DMS79 (cell line): ENCODE results near the gene SNCA.

Source experiments
- DNase-seq: peaks from one replicate; lab custom pipeline; 2025; lab: John Stamatoyannopoulos, UW

Gene SNCA

GRCh38 chr4:89754531-89754930, 82.4 kb downstream of the SNCA start:
- DNase-seq, result no peak

GRCh38 chr4:89753601-89754066, 83.3 kb downstream of the SNCA start:
- DNase-seq, result no peak

- DNase-seq, result no peak
These were observed 83.9 kb downstream of the SNCA start for GRCh38 chr4:89752932-89753598.

DNA sequence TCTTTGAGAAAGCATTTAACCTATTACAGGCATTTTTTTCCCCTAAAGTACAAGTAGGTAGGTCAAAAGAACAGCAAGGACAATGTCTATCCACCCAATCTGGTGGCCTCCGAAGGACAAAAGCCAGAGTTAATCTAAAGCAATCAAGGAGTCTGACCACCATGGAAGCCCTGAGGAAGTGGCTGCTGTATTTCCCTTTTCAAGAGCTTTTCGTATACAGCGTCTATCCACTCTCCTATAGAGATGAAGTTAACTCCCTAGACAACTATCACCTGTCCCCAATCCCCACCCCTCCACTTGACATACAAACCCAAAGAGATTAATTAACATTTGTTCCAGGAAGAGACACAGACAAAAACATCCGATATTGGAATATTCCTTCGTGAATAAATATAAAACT, 85.5 kb downstream of the SNCA start:
- no peak for DNase-seq

DNA sequence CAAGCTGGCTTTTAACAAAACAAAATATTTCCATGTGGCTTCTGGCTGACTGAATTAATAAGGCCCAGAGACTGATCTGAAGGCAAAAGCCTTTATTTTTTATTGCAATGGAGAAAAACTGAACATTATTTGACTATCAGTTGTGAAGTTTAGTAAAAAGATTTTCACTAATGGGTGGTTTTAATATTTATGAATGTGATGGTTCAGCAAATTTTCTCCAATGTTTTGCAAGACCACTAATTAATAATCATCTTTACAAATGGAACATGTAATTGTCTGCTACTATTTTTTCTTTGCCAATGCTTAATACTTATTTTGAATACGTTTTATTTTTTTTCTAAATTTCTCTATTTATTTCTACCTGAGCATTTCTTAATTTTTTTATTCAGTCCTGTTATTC, 90.6 kb downstream of the SNCA start:
- DNase-seq, result no peak

GRCh38 chr4:89745708-89746107, 91.3 kb downstream of the SNCA start:
- DNase-seq, result no peak

DNA sequence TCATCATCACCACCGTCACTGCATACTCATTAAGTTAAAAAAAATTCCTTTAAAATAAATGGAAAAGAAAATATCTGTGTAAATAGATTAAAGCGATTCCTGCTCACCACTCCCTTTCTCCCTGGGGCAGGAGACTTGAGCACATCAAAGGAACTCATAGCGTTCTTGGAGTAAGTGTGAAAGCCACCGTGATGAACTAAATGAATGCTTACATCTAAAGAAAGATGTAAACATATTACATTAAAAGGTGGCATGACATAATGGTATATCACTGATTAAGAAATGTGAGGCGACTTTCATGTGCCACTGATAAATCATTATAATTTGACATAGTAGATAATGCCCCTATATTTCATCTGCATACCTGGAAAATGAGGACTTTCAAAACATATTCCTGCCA, 92.0 kb downstream of the SNCA start:
- no peak for DNase-seq

GRCh38 chr4:89741768-89742167, 95.2 kb downstream of the SNCA start:
- no peak for DNase-seq

- no peak for DNase-seq
These were observed 97.5 kb downstream of the SNCA start for GRCh38 chr4:89739311-89739988.

GRCh38 chr4:89737888-89738287, 99.1 kb downstream of the SNCA start:
- no peak for DNase-seq

DNA sequence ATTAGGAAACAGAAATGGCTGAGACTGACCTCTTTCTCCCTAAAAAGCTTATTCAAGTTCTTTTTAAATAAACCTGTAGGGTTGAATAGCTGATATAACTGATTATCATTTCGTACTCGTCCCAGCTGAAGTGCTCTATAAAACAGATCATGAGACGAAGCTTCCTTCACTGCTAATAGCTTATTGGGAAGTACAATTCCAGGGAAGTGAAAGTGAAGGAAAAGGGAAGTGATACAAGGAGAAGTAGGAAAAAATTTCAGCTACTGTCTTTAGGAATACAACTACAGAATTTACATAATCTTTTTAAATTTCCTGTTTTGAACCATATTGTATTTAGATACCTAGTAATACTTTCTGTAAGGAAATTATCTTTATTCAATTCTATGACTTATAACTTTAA, 103.0 kb downstream of the SNCA start:
- no peak for DNase-seq

GRCh38 chr4:89727238-89727637, 109.7 kb downstream of the SNCA start:
- DNase-seq, result no peak

DNA sequence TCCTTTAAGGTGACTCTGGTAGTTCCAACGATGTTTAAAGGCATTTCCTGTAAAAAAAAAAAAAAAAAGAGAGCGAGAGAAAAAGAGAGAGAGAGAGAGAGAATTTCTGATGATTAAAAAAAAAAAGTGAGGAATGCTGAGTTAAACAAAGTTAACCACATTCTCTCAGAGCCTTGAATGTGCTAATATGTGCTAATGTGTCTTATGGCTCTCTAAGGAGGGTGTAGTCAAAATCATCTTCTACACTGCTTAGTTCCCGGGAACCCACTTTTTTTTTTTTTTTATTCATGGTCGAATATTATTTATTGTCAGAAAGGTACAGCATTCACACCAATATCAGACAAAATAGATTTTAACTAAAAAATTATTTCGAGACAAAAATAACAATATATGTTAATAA, 111.7 kb downstream of the SNCA start:
- DNase-seq, result no peak

GRCh38 chr4:89724716-89725115, 112.2 kb downstream of the SNCA start:
- no peak for DNase-seq

- DNase-seq, result no peak
These were observed 113.9 kb downstream of the SNCA start for GRCh38 chr4:89723096-89723495.

DNA sequence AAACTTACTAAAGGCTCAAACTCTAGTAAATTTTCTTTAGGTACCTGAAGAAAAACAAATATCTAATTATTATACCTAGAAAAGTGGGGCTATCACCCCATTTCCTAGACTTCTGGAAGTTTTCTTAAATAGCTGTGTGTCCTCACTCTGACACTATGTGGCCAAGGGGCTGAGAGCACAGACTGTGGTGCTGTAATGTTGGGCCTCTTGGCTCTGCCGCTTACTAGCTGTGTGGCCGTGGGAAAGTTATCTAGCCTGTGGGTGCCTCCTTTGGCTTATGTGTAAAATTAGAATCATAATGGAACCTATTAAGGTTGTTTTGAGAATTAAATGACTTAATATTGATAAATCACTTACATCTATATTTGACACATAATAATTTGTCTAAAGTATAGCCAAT, 114.4 kb downstream of the SNCA start:
- no peak for DNase-seq

- DNase-seq, result no peak
These were observed 116.0 kb downstream of the SNCA start for GRCh38 chr4:89720981-89721380.

DNA sequence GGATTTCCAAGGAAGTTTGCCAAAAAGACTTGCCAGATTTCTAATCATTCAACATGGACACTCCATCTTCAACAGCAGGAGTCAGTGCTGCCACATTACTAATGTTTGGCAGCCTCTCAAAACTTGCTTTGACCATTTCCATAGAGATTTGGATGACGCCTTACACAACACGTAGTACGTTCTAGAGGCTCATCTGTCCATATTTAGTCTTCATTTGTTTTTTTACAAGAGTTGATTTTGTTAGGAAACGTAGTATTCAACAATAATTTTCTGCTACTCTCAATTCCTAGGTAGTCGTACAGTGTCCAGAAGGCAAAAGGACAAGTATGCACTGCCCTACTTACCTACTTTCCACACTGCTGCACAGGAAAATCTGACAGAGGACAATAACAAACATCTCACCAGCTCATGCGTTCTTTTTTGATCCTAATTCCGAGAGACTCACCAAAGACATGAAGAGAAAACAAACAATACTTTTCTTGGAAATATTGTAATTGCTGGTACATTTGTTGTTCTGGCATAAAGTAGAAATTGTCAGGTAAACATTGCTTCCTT, 117.3 kb downstream of the SNCA start:
- no peak for DNase-seq

DNA sequence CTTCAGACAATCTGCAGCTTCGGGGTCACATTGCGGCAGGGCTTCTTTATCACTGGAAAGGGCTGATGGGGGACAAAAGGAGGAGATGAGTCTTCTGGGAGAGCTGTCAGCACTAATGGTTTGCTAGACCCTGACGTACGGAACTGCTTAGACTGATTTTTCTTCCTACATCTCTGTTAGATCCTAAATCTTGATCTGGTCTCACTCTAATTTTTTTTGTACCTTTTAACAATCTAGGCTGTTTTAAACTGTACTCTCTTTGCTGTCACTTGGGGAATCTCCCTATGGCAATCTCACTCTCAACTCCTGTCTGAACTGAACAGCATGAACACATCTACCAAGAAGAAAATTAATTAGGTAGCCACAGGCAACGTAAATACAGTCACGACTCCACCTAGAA, 120.1 kb downstream of the SNCA start:
- no peak for DNase-seq

- no peak for DNase-seq
These were observed 121.3 kb downstream of the SNCA start for GRCh38 chr4:89715631-89716030.

GRCh38 chr4:89712827-89713226, 124.1 kb downstream of the SNCA start:
- no peak for DNase-seq

GRCh38 chr4:89712141-89712540, 124.8 kb downstream of the SNCA start:
- DNase-seq, result no peak

GRCh38 chr4:89708903-89709421, 128.0 kb downstream of the SNCA start:
- no peak for DNase-seq
